Measurements from ENCODE around the gene FERMT1. TPM values are rescaled to one million over a fixed set of nuclear protein-coding genes. Genes with fewer than 3 reads are reported as not detected.
"Not testable (repeated sequence)": the region's sequence is repeated elsewhere in the genome, so short reads cannot be mapped to it uniquely, and the experiment has no call there.

Gene FERMT1
- total RNA-seq, 1 donor from 2014 or later: 3.5 TPM

- ATAC-seq: peak; percentile 41
- intact Hi-C loops (cut with DNase I): loop anchor here (5.0 kb wide), 1 partner anchor 548 kb away; no protein-coding TSS in a partner anchor
- DNase-seq (ENCODE audit: low spot score): no peak
Measured at GRCh38 chr20:6075428-6076219, 47.2 kb downstream of the FERMT1 start.

- intact Hi-C loops (cut with DNase I): loop anchor here (5.0 kb wide), 1 partner anchor 547 kb away; no protein-coding TSS in a partner anchor
- ATAC-seq: no peak
Measured at GRCh38 chr20:6074784-6075183, 48.0 kb downstream of the FERMT1 start.

GRCh38 chr20:6074145-6074561 is 48.7 kb downstream of the FERMT1 start:
- ATAC-seq (no peak), DNase-seq (ENCODE audit: low spot score) (no peak)
- intact Hi-C loops (cut with DNase I): no loop called here

More at GRCh38 chr20:6074784-6075183, 48.0 kb downstream of the FERMT1 start:
- DNase-seq (ENCODE audit: low spot score): no peak

DNA sequence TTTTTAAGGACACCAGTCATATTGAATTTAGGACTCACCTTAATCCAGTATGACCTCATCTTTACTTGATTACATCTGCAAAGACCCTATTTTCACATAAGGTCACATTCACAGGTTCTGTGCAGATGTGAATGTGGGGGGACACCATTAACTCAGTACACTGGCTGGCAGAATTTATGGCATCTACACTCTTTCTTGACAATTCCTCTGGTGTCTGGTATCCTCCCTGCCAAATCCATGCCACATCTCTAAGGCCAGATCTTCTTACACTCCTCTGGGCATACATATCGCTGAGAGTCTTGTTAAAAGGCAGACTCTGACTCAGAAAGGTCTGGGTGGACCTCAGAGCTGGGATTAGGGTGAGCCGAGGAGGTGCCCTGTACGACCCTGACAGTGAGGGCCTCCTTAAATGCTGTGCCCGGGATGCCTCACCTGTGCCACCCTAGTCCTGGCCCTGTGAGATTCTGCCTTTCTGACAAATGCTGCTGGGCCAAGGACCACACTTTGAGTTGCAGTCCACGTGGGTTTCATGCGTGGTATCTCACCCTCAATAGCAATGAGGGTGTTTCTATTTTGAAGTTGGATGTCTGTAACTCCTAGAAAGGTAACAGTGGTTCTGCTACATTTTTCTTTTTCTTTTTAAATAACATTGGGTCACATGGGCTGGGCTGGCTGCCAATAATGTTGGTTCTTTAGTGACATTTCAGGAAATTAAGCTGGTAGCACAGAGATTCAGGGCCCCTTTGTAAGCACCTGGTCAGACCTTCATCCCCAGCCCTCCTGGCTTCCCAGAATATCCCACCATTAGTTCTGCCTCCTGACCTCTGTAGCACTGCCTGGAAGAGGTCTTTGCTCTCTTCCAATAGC is 51.8 kb downstream of the FERMT1 start:
- intact Hi-C loops (cut with DNase I): no loop called here
- no peak for DNase-seq (ENCODE audit: low spot score)
- ATAC-seq: no peak

DNA sequence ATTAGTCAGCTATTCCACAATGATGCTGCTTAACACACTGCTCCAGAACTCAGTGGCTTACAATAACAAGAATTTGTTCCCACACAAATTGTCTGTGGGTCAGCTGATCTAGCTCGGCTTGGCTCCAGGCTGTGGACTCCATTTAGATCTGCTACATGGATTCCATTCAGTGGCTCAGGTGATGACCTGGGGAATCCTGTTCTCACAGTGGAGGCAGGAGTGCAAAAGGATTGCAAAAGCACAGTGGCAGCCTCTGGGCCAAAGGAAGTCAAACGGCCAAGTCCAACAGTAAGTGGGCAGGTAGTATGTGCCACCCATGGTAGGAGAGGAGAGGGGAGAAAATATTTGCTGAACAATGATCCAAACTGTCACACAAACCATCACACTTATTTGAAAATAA is 53.2 kb downstream of the FERMT1 start:
- DNase-seq (ENCODE audit: low spot score) (no peak), ATAC-seq (no peak)
- intact Hi-C loops (cut with DNase I): no loop called here

GRCh38 chr20:6067763-6068318 is 55.0 kb downstream of the FERMT1 start:
- ATAC-seq: peak; percentile 26
- intact Hi-C loops (cut with DNase I): no loop called here
- DNase-seq (ENCODE audit: low spot score): no peak

DNA sequence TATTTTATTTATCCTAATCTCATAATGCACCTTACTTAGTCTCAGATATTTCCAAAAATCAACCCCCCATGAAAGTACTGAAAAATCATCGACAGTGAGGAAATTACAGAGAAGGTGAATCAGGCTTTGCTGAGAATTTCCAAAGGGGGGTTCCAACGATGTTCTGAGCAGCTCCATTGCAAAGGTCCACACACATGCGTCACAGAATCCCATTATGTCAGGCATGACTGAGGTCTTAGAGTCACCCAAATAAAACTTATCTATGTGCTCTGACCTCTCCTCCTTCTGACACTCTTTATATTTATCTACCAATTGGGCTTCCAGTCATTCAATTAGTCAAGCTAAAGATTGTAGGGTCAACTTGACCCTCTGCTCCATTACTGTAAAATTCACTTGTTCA is 56.2 kb downstream of the FERMT1 start:
- ATAC-seq (no peak), DNase-seq (ENCODE audit: low spot score) (no peak)
- intact Hi-C loops (cut with DNase I): no loop called here

- no peak for ATAC-seq
- DNase-seq (ENCODE audit: low spot score): no peak
- intact Hi-C loops (cut with DNase I): no loop called here
Measured at GRCh38 chr20:6061544-6061943, 61.3 kb downstream of the FERMT1 start.

GRCh38 chr20:6060213-6060612 is 62.6 kb downstream of the FERMT1 start:
- DNase-seq (ENCODE audit: low spot score): no peak
- intact Hi-C loops (cut with DNase I): no loop called here
- ATAC-seq: no peak

GRCh38 chr20:6058684-6059295 is 64.0 kb downstream of the FERMT1 start:
- intact Hi-C loops (cut with DNase I): no loop called here
- ATAC-seq (no peak), DNase-seq (ENCODE audit: low spot score) (no peak)

DNA sequence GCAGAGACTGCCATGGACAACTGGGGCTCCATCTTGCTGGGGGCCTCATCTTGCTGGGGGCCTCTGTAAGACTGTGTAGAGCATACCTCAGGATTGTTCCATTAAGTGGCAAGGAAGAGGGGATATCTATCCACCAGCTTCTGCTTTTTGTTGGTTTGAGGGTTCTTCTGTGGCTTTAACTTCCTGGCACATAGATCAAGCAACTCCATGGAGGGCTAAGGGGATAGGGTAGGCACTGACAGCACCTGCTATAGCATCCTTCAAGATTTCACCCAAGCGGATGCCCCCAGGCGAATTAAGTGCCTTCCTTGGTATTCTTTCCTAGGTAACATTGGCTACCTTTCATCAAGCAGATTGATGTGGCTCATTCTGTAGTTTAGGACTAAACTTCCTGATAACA is 65.1 kb downstream of the FERMT1 start:
- DNase-seq (ENCODE audit: low spot score): no peak
- no peak for ATAC-seq
- intact Hi-C loops (cut with DNase I): no loop called here

- intact Hi-C loops (cut with DNase I): no loop called here
- ATAC-seq (no peak), DNase-seq (ENCODE audit: low spot score) (no peak)
Measured at GRCh38 chr20:6057139-6057538, 65.7 kb downstream of the FERMT1 start.

- DNase-seq (ENCODE audit: low spot score): no peak
- intact Hi-C loops (cut with DNase I): no loop called here
- no peak for ATAC-seq
Measured at GRCh38 chr20:6055981-6056569, 66.8 kb downstream of the FERMT1 start.

DNA sequence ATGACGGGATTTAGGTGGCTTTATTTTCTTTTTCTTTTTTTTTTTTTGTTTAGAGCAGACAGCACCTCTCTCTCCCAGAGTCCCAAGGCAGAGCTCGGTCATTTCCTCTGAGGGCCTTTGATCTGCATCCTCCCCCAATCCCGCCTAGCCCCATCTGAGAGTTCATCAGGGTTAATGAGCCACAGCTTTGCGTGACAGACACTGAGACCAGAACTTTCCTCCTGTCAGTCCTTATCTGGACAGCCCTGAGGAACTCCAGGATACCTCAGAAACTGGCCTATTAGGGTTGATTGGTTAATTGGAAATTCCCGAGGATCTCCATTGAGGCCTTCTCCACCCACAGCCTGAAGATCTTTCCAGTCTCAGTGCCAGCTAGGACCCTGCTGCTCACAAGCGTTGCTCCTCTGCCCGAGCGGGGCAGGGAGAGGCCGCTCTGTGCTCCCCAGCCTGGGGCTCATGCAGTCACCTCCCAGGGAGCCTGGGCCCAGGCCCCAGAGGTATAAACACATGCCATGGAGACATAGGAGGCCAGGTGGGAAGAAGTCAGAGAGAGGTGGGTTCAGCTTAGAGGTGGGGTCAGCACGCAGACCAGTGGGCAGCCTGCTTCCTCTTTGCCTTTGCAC is 67.6 kb downstream of the FERMT1 start:
- intact Hi-C loops (cut with DNase I): no loop called here
- ATAC-seq: no peak
- no peak for DNase-seq (ENCODE audit: low spot score)

- intact Hi-C loops (cut with DNase I); ATAC-seq; DNase-seq (ENCODE audit: low spot score): not testable (repeated sequence)
Measured at GRCh38 chr20:6054689-6055051, 68.2 kb downstream of the FERMT1 start.

- intact Hi-C loops (cut with DNase I): no loop called here
- DNase-seq (ENCODE audit: low spot score) (no peak), ATAC-seq (no peak)
Measured at GRCh38 chr20:6053776-6054688, 68.8 kb downstream of the FERMT1 start, which contains the start of gene LRRN4. LRRN4 (minus strand) TSS chr20:6054060; CDS start chr20:6052799, 1,261 bp downstream.

GRCh38 chr20:6053064-6053775 is 69.6 kb downstream of the FERMT1 start:
- no peak for DNase-seq (ENCODE audit: low spot score)
- no peak for ATAC-seq
- intact Hi-C loops (cut with DNase I): no loop called here
